Astrocyte (in vitro differentiated cells and primary cell): Measurements from ENCODE around the gene AIRE.

Source experiments
- CTCF ChIP-seq: IDR thresholded peaks from 2 replicates; pipeline ENCODE4 v1.5.1; 2011; ENCODE audit warnings: low read depth, mild to moderate bottlenecking, inconsistent platforms, low read length, moderate library complexity; ENCODE audit not compliant: insufficient read depth
- EZH2 ChIP-seq: IDR thresholded peaks from 2 replicates; pipeline ENCODE4 v1.6.1; 2012; ENCODE audit warnings: mild to moderate bottlenecking, low read length, inconsistent platforms; ENCODE audit not compliant: insufficient read depth

- TF ChIP-seq EZH2 (no peak), CTCF (no peak)
Measured at GRCh38 chr21:44291078-44291935, 5.6 kb downstream of the AIRE start.
